HG02588 (cell line): ENCODE data around the gene SIAH3.

Source experiments
- ATAC-seq: cut with Tn5 transposase; IDR thresholded peaks from one replicate; pipeline ENCODE4 v1.9.1; 2021; ENCODE audit warnings: mild to moderate bottlenecking, moderate library complexity; ENCODE audit not compliant: unreplicated experiment

Gene SIAH3

DNA sequence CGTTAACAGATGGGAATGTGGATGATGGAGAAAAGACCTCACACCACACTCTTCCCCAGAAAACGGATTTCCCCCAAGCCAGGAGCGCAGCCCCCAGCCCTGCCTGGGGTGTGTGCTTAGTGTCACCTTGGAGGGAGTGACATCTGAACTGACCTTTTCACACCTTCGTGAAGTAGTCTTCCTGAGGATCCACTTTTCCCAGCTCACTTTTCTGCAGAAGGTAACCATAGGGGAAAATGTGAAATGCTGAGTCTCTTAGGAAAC, 26.2 kb downstream of the SIAH3 start:
- no peak for ATAC-seq

GRCh38 chr13:45823583-45823982, 28.0 kb downstream of the SIAH3 start:
- no peak for ATAC-seq

DNA sequence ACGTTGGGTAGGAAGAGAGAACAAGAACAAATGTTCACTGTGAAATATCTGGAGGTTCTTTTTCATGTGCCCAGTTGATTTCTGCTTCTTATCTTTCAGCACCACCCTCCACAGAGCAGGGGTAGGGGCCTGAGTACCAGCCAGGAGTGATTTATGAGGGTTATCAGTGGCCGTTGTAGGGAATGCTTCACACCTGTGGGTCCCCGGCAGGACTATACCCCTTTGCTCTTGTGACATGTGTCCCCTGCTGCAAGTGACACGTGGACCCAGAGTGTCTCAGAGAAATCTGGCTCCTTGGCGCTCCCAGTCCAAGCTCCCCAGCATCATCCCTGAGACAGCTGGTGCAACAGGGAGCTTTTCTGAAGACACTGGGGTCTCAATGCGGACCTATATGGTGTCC, 29.7 kb downstream of the SIAH3 start:
- ATAC-seq, result no peak

GRCh38 chr13:45820106-45820838, 31.3 kb downstream of the SIAH3 start:
- no peak for ATAC-seq

DNA sequence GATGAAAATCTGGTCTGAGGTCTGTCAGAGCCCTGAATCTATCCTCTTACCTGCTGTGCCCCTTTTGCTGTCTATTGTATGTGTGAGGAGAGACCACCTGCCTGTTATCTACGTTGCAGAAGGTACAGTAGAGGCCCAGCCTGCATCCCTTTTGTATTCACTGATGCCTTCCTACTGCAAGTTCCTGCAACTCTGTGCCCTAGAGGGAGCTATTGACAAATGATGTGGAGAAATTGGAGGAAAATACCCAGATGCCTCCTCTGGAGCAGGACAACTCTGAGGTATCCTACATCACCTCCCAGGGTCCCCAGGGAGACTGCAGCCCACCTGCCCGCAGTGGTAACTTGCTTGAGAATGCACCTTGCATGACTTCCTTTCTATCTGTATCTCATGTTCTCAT, 33.7 kb downstream of the SIAH3 start:
- no peak for ATAC-seq

DNA sequence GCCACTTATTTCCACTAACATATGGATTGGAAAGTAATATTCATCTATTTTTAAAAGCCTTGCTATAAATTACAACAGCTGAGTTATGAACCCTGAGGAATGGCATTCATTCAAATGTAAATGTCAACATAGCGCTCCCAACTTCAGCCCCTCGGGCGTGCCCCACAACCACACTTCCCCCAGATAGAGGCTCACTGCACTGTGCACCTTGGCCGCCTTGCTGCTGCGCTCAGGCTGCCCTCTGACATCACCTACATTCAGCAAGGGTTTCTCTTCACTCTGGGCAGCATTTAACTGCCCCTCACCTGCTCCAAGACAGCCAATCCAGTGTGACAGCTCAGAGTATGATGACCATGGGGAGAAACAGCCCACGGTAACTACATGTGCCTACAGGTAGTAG, 35.1 kb downstream of the SIAH3 start:
- ATAC-seq, result no peak

DNA sequence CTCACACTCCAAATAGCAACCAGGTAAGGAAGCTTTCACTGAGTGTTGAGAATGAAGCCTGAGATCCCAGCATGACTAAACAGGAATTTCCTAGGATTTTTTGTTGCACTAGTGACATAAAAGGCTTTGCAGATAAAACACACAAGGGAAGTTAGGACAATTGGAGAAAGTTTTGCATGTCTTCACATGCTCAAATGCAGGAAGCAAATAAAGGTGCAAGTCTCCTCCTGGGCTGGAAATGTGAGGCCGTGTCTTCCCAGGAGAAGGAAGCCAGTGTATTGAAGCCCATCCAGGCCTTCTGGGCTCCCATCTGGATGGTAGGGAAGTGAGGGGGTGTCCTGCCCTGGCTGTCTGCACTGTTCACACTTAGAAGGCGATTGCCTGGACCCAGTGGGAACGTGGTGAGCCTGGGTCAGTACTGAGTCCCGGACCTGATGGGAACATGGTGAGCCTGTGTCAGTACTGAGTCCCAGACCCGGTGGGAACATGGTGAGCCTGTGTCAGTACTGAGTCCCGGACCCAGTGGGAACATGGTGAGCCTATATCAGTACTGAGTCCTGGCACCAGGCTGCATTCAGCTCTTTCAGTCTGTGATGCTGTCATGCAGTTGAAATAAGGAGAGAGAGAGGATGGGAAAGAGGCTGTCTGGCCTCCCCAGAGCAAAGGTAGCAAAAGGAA, 38.7 kb downstream of the SIAH3 start:
- no peak for ATAC-seq

DNA sequence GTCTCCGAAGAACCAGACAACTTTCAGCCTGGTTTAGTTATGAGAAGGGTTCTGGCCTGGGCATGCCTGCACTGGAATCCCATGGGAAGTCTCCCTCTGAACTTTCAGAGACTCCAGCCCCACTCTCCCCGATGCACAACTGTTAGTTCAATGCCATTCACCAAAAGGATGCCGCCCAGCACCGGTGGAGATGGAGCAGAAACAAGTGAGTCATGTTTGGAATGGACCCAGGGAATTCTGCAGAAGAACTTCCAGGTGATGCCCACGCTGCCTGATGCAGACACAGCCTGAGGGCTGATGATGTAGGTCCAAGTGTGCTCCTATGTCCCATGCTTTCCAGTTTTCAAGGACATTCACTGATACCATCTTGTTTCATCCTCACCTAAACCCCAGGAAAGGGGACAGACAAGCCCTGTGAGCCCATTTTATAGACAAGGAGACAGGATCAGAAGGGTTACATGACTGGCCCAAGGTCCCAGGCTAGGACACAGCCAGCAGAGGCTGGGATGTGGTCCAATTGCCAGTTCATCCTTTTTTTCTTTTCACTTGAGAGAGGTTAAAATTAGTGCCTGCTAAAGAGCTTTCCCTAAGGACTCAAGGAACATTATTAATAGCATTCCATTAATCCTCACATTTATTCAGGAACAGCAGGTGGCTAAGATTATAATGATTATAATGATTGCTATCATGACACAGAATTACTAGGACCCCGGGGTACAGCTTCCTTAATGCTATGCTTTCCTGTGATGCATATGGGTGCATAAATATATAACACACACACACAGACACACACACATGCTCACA, 39.5 kb downstream of the SIAH3 start:
- no peak for ATAC-seq

DNA sequence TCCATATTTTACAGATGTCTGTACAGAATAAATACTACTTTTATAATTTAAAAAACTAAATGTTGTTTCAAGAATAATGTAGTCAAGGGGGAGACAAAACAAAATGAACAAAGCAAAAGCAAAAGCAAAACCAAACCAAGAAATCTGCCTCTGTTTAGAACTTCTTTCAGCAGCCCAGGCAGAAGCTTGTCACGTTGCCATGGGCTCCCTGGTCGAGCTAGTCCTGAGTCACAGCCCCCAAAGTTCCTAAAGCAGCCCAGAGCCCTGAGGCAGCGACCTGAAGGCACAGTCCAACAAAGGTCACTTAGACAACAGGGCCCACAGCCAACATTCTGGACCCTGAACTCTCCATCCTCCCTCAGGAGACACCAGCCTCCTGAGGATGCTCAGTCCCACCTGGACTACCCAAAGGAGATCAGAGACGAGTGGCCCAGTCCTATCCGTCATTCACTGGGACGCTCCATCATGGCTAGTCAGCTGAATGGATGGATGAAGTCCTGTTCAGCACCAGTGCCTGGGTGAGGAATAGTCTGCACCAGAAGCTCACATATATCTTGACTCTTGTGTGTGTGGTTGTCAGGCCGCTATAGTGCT, 41.7 kb downstream of the SIAH3 start:
- ATAC-seq, result no peak

- no peak for ATAC-seq
Observed at GRCh38 chr13:45808925-45809324, 42.6 kb downstream of the SIAH3 start.

DNA sequence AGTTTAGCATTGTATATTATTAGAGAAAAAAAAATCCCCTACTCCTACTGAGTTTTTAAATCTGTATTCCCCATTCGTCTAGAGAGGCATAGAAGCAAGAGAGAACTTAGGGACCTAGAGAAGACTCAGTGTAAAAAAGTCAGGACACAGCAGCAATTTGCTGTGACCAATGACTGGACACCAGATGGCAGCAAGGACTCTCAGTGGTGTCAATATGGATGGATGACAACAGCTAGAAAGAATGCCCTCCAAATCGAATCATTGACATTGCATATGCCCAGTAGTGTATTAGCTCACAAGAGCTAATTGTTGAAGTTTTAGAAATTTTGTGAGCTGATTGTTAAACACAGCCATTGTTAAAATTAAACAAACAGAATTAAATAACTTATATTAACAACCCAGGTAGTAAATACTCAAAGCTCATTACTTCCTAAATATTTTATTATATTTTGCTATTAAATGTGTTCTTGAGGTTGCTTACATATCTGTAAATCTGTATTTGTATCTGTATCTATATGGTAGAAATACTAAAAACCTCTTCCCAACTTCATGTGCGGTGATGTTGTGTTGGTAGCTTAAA, 43.9 kb downstream of the SIAH3 start:
- ATAC-seq, result no peak

GRCh38 chr13:45800485-45800884, 51.1 kb downstream of the SIAH3 start:
- no peak for ATAC-seq

- ATAC-seq, result no peak
Observed at GRCh38 chr13:45799451-45799850, 52.1 kb downstream of the SIAH3 start.

GRCh38 chr13:45798851-45799250, 52.7 kb downstream of the SIAH3 start:
- ATAC-seq, result no peak

DNA sequence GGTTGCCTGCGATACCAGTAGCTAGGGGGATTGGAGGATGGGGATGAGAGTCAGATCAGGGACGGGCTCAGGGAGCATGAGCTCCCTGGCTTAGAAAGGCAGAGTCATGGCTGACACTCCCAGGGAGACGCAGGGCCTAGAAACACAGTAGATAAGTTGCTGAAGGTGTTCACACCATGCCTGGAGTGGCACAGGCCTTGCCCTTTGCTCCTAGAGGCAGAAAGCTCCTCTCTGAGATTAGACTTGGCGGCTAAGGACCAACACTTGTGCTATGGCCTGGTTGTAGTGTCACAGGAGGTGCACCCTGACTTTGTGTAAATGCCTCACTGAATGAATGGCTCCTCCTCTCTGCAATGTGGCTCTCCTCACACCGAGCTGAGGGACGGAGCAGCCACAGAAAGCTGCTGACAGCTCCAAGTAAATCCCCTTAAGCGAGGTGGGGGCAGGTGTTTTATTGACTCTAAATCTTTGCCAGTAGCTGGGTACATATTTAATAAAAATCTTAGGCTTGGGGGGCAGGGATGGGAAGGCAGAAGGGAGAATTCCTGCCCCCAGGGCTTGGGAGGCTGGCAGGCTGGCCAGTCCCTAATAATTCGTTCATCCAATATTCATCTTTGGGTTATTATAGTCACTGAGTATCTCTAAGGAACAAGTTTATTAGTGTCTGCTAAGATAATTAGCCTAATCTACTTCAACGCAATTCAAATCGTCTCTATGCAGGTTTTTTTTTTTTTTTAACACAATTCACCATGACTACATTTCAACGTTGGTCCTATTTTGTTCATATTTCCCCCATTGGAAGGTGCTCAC, 54.9 kb downstream of the SIAH3 start:
- ATAC-seq, result no peak

- no peak for ATAC-seq
Observed at GRCh38 chr13:45792827-45793303, 58.7 kb downstream of the SIAH3 start.

DNA sequence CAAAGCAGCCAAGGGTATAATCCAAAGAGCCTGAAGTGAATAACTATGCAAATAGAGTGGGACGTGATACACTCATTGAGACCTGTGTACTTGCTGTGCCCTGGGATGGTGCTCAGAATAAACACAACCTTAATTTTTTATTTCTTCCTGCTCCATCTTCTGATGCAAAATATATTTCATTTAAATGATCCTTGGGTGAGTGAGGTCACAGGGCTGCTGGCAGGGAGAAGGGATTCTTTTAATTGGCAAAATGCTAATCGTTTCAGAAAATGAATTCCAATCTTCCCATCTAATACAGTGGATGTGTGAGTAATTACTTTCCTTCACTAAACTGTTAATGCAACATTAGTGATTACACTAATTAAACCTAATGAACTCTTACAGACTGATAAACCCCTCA, 63.5 kb downstream of the SIAH3 start:
- no peak for ATAC-seq

DNA sequence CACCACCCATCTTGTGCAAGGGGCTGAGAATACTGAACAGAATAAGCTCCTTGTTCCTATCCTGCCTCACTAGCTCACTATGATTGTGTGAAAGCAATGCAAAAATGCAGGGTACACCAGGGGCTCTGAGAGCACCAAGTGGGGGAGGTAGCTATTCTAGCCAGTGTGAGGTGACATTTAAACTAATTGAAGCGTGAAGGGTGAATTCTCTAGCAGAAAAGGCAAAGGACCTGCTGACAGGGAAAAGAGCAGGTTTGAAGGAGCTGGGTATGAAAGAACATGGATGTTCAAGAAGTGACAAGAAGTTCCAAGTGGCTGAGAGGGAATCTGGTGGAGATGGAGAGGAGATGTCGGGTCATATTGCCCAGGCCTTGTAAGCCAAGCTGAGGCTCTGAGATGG, 64.2 kb downstream of the SIAH3 start:
- no peak for ATAC-seq

- ATAC-seq, result no peak
Observed at GRCh38 chr13:45786293-45786920, 65.1 kb downstream of the SIAH3 start.
